ENCODE data around the gene SLC4A4.

The SLC4A4 gene

DNA sequence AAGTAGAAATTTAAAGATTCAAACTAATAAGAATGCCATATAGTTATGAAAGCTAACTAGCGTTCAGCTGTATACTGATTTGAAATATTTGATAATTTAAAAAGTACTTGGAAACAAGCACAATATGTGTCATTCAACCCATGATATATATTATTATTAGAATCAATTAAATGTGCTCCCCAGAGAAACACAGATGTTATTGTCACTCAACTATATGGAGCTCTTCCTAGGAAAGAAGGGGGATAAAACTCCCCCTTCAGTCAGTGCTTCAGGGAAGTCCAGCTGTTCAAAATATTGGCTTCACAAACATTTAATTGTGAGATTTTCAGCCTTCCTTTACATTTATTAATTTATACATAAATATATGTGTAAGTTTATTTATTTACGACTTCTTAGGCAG lies 135.9 kb downstream of the SLC4A4 start:
- Histone ChIP-seq H3K36me3 (ENCODE audit: control insufficient read depth, low read length) (no peaks in the 10 kb centered on the region), H3K4me2 (ENCODE audit: low read length) (no peak overlapping the region), H3K9me3 (ENCODE audit: control insufficient read depth, insufficient read depth, low read length) (no peaks in the 10 kb centered on the region), H3K27me3 (ENCODE audit: control insufficient read depth, low read length) (no peaks in the 10 kb centered on the region), H3K9me2 (replicated peaks; ENCODE audit: control insufficient read depth, low read length) (no peaks in the 10 kb centered on the region), H3K4me3 (ENCODE audit: low read length) (no peak overlapping the region), H4K20me1 (ENCODE audit: control insufficient read depth, insufficient read depth, low read depth, low read length) (no peaks in the 10 kb centered on the region), H3K79me2 (ENCODE audit: control insufficient read depth, low read length) (no peaks in the 10 kb centered on the region), H3K27ac (ENCODE audit: low read depth, low read length) (no peak overlapping the region), H3K4me1 (ENCODE audit: control insufficient read depth, low read length) (no peaks in the 10 kb centered on the region), H3F3A (ENCODE audit: control insufficient read depth, insufficient read depth) (no peaks in the 10 kb centered on the region)
- TF ChIP-seq, protein P1, sequence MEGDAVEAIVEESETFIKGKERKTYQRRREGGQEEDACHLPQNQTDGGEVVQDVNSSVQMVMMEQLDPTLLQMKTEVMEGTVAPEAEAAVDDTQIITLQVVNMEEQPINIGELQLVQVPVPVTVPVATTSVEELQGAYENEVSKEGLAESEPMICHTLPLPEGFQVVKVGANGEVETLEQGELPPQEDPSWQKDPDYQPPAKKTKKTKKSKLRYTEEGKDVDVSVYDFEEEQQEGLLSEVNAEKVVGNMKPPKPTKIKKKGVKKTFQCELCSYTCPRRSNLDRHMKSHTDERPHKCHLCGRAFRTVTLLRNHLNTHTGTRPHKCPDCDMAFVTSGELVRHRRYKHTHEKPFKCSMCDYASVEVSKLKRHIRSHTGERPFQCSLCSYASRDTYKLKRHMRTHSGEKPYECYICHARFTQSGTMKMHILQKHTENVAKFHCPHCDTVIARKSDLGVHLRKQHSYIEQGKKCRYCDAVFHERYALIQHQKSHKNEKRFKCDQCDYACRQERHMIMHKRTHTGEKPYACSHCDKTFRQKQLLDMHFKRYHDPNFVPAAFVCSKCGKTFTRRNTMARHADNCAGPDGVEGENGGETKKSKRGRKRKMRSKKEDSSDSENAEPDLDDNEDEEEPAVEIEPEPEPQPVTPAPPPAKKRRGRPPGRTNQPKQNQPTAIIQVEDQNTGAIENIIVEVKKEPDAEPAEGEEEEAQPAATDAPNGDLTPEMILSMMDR (IDR thresholded peaks at IDR 0.05; ENCODE audit: low read depth, low read length, poor library complexity, severe bottlenecking): no peak
- no peak for TF ChIP-seq EZH2phosphoT487 (IDR thresholded peaks at IDR 0.05; ENCODE audit: borderline replicate concordance, low read length)

DNA sequence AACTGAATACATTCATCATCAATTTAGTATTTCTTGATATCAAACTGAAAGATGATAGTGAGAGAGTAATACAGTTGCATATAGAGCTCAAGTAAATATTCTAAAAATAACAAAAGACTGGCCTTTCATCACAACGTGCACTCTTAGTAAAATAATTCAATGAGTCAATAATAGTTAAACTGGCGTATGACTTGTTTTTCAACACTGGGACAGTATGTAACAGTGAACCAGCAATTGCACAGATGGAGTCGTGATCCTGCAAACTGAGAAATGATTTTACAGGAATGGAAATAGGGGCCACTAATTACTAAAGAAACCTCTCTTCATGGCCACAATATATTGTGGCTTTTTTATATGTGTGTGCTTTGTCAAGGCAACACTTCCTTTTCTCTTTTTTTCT lies 137.4 kb downstream of the SLC4A4 start:
- Histone ChIP-seq H3K9me3 (ENCODE audit: control insufficient read depth, insufficient read depth, low read length) (no peaks in the 10 kb centered on the region), H3K4me3 (ENCODE audit: low read length) (no peak overlapping the region), H3K36me3 (ENCODE audit: control insufficient read depth, low read length) (no peaks in the 10 kb centered on the region), H3F3A (ENCODE audit: control insufficient read depth, insufficient read depth) (no peaks in the 10 kb centered on the region), H3K27ac (ENCODE audit: low read depth, low read length) (no peak overlapping the region), H3K4me2 (ENCODE audit: low read length) (no peak overlapping the region), H4K20me1 (ENCODE audit: control insufficient read depth, insufficient read depth, low read depth, low read length) (no peaks in the 10 kb centered on the region), H3K27me3 (ENCODE audit: control insufficient read depth, low read length) (no peaks in the 10 kb centered on the region), H3K9me2 (replicated peaks; ENCODE audit: control insufficient read depth, low read length) (no peaks in the 10 kb centered on the region), H3K4me1 (ENCODE audit: control insufficient read depth, low read length) (no peaks in the 10 kb centered on the region), H3K79me2 (ENCODE audit: control insufficient read depth, low read length) (no peaks in the 10 kb centered on the region)
- no peak for TF ChIP-seq EZH2phosphoT487 (IDR thresholded peaks at IDR 0.05; ENCODE audit: borderline replicate concordance, low read length)
- TF ChIP-seq, protein P1 (IDR thresholded peaks at IDR 0.05; ENCODE audit: low read depth, low read length, poor library complexity, severe bottlenecking): no peak

- TF ChIP-seq, protein P1 (IDR thresholded peaks at IDR 0.05; ENCODE audit: low read depth, low read length, poor library complexity, severe bottlenecking): no peak
- no peak for TF ChIP-seq EZH2phosphoT487 (IDR thresholded peaks at IDR 0.05; ENCODE audit: borderline replicate concordance, low read length)
- no peaks in the 10 kb centered on the region for H3K36me3 ChIP-seq (ENCODE audit: control insufficient read depth, low read length)
- no peak overlapping the region for H3K4me3 ChIP-seq (ENCODE audit: low read length)
- H4K20me1 ChIP-seq (ENCODE audit: control insufficient read depth, insufficient read depth, low read depth, low read length): no peaks in the 10 kb centered on the region
- no peak overlapping the region for H3K4me2 ChIP-seq (ENCODE audit: low read length)
- H3K27me3 ChIP-seq (ENCODE audit: control insufficient read depth, low read length): no peaks in the 10 kb centered on the region
- no peaks in the 10 kb centered on the region for H3F3A ChIP-seq (ENCODE audit: control insufficient read depth, insufficient read depth)
- H3K27ac ChIP-seq (ENCODE audit: low read depth, low read length): no peak overlapping the region
- no peaks in the 10 kb centered on the region for H3K9me2 ChIP-seq (replicated peaks; ENCODE audit: control insufficient read depth, low read length)
- no peaks in the 10 kb centered on the region for H3K79me2 ChIP-seq (ENCODE audit: control insufficient read depth, low read length)
- no peaks in the 10 kb centered on the region for H3K4me1 ChIP-seq (ENCODE audit: control insufficient read depth, low read length)
- no peaks in the 10 kb centered on the region for H3K9me3 ChIP-seq (ENCODE audit: control insufficient read depth, insufficient read depth, low read length)
Observed at GRCh38 chr4:71486550-71487343, 147.9 kb downstream of the SLC4A4 start.
